Nephron progenitor cell (in vitro differentiated cells): ENCODE data around the gene GRAMD2A.

ENCODE experiments used
- DNase-seq: peaks from one replicate; pipeline ENCODE4 v3.0.0; 2021
- H3K27ac Mint-ChIP-seq: 2 replicates; pipeline ENCODE4 v1.8.0; 2021; ENCODE audit warnings: mild to moderate bottlenecking, moderate library complexity, mixed read lengths
- H3K27me3 Mint-ChIP-seq: 2 replicates; pipeline ENCODE4 v1.8.0; 2021; ENCODE audit warnings: mild to moderate bottlenecking, low read depth, mixed read lengths; ENCODE audit not compliant: poor library complexity
- H3K36me3 Mint-ChIP-seq: 2 replicates; pipeline ENCODE4 v1.8.0; 2021; ENCODE audit warnings: low read depth, mixed read lengths
- H3K4me1 Mint-ChIP-seq: 2 replicates; pipeline ENCODE4 v1.8.0; 2021; ENCODE audit warnings: mixed read lengths
- H3K4me3 Mint-ChIP-seq: 2 replicates; pipeline ENCODE4 v1.8.0; 2021; ENCODE audit warnings: mild to moderate bottlenecking, moderate library complexity, mixed read lengths
- H3K9me3 Mint-ChIP-seq: 2 replicates; pipeline ENCODE4 v1.8.0; 2021; ENCODE audit warnings: mild to moderate bottlenecking, moderate library complexity, mixed read lengths
- TF ChIP-seq, protein P1 (sequence below): fragments of 200-600 bp; sonication (generic); IDR thresholded peaks from 2 replicates; pipeline ENCODE4 v1.5.0; 2021; ENCODE audit warnings: antibody characterized with exemption

GRAMD2A gene

DNA sequence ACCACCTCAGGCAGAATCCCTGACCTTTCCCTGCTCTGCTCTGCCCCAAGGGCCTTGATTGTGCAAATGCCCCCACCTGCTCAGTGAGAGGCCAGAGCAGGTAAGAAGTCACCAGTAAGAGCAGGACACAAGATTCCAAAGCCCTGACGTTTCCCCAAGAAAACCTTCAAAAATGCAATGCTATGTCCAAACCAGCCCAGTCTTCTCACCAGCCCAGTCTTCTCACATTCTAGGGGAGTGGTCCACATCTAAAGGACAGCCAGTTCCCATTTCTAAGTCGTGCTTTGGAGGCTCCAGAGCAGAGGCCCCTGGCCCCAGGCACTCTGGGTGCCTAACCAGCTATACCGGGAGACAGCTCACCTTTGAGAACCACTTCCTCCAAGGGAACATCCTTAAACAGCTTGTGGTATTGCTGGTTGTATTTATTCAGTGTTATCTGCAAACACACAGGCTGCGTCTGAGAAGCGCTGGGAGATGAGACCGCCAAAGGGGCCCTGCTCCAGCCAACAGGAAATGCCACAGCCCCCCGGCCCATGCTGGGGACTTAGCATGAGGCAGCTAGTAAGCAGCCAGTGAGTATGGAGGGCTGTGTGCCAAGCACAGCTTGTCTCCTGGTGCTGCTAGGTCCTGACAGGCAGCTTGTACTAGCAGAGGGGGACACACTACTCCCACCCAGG, 29.3 kb downstream of the GRAMD2A start:
- no peak overlapping the region for H3K27ac Mint-ChIP-seq
- H3K36me3 Mint-ChIP-seq, result no peaks in the 10 kb centered on the region
- no peak for DNase-seq
- peaks cover 29% of the 10 kb centered on the region for H3K4me1 Mint-ChIP-seq
- TF ChIP-seq, protein P1, sequence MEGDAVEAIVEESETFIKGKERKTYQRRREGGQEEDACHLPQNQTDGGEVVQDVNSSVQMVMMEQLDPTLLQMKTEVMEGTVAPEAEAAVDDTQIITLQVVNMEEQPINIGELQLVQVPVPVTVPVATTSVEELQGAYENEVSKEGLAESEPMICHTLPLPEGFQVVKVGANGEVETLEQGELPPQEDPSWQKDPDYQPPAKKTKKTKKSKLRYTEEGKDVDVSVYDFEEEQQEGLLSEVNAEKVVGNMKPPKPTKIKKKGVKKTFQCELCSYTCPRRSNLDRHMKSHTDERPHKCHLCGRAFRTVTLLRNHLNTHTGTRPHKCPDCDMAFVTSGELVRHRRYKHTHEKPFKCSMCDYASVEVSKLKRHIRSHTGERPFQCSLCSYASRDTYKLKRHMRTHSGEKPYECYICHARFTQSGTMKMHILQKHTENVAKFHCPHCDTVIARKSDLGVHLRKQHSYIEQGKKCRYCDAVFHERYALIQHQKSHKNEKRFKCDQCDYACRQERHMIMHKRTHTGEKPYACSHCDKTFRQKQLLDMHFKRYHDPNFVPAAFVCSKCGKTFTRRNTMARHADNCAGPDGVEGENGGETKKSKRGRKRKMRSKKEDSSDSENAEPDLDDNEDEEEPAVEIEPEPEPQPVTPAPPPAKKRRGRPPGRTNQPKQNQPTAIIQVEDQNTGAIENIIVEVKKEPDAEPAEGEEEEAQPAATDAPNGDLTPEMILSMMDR, result no peak
- no peak overlapping the region for H3K4me3 Mint-ChIP-seq
- no peaks in the 10 kb centered on the region for H3K9me3 Mint-ChIP-seq
- H3K27me3 Mint-ChIP-seq, result peaks cover 20% of the 10 kb centered on the region

DNA sequence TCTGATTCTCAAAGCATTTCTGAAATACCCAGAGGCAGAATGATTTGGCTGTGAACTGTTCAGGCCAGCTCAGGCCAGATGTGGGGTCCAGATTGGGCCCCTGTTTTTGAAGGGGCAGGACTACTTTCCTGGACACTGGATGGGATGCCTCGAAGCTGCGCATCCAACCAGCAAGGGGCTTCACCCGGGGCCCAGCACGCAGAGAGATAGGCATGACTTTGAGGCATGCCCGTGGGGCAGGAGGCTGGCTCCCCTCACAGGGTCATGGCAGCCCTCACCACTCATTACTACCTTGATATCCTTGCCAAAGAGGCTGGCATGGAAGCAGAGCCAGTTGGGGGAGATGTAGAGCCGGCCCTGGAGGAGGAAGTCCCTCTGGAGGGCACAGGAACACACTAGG, 30.1 kb downstream of the GRAMD2A start:
- H3K27me3 Mint-ChIP-seq, result peaks cover 25% of the 10 kb centered on the region
- no peak overlapping the region for H3K27ac Mint-ChIP-seq
- H3K36me3 Mint-ChIP-seq, result no peaks in the 10 kb centered on the region
- H3K4me1 Mint-ChIP-seq, result peaks cover 29% of the 10 kb centered on the region
- no peak for DNase-seq
- no peak overlapping the region for H3K4me3 Mint-ChIP-seq
- H3K9me3 Mint-ChIP-seq, result no peaks in the 10 kb centered on the region
- TF ChIP-seq, protein P1, result no peak

DNA sequence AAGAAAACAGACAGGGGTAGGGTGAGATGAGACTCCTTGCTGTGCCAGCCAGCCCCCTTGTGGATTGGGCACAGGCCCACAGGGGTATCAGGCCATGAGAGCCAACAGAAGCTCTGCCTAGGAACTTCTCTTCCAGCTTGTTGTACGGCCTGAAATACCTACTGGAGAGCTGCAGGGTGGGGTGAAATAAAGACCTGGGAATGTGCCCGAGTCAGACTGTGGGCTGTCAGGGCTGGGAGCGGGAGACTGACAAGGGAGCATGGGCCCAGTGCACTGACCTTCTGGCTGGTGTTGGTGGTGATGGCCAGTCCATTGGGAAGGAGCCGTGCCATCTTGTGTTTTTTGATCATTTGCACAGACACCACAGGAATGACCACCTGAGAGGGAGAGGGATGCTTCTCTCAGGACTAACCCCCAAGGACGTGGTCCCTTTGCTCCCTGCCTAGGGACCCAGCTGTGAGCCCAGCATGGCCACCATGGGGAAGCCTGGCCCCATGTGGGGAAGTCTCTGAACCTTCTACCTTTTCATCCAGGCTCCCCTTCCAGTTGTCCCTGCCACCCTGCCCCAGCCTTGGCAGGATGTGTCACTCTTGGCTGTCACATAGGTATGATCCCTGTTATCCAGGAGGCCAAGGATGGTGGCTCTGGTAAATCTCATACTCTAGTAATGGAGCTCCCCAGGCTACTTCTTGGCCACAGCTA, 30.7 kb downstream of the GRAMD2A start:
- peaks cover 30% of the 10 kb centered on the region for H3K4me1 Mint-ChIP-seq

DNA sequence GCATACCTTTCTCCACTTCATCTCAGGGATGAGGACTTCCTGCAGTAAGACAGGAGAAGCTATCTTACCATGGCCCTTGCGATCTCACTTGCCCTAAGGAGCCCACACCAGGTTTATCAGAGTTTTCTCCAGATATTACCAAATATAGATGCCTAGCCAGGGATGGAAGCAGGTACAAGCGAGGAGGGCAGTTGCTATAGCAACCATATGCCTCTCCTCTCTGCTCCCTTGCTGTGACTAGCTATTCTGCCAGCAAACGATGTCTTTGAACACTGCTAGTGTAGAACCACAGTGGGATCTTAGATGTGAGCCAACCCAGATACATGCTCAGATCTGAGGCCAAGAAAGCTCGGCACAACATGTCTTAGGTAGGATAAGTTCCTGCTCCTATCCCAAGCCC, 33.9 kb downstream of the GRAMD2A start:
- Mint-ChIP-seq H3K4me1 (peaks cover 18% of the 10 kb centered on the region), H3K36me3 (no peaks in the 10 kb centered on the region), H3K4me3 (no peak overlapping the region), H3K9me3 (no peaks in the 10 kb centered on the region), H3K27ac (no peak overlapping the region), H3K27me3 (peaks cover 22% of the 10 kb centered on the region)
- DNase-seq, result no peak
- TF ChIP-seq, protein P1, result no peak

More for the DNA sequence above, 30.7 kb downstream of the GRAMD2A start:
- no peak for DNase-seq
- TF ChIP-seq, protein P1, result no peak
- no peak overlapping the region for H3K27ac Mint-ChIP-seq
- H3K4me3 Mint-ChIP-seq, result no peak overlapping the region
- H3K27me3 Mint-ChIP-seq, result peaks cover 22% of the 10 kb centered on the region
- no peaks in the 10 kb centered on the region for H3K9me3 Mint-ChIP-seq
- no peaks in the 10 kb centered on the region for H3K36me3 Mint-ChIP-seq

DNA sequence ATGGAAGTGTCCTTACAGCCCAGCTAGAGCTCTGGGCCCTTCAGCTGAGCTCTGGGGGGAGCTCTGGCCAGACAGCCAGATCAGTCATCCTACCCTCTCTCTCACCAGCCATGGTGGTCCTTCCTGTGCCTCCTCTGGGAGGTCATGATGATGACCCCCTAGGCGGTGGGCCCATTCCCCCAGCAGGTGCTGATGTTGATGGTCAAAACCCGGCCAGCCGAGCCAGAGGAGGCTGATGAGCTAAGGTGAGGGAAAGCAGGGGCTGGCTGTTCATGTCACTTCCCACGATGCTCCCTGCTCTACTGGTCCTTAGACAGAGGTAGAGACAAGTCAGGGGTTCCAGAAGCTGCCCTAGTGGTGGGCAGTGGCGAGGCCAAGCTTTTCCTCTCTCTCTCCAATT, 35.0 kb downstream of the GRAMD2A start:
- H3K4me3 Mint-ChIP-seq, result no peak overlapping the region
- H3K27me3 Mint-ChIP-seq, result peaks cover 18% of the 10 kb centered on the region
- H3K27ac Mint-ChIP-seq, result peak overlapping the region; percentile 29
- TF ChIP-seq, protein P1, result no peak
- no peaks in the 10 kb centered on the region for H3K9me3 Mint-ChIP-seq
- no peak for DNase-seq
- peaks cover 9% of the 10 kb centered on the region for H3K4me1 Mint-ChIP-seq
- no peaks in the 10 kb centered on the region for H3K36me3 Mint-ChIP-seq
